ENCODE data around the gene FSTL3. TPM values are rescaled to one million over a fixed set of nuclear protein-coding genes. Genes with fewer than 3 reads are reported as not detected.
A peak's percentile ranks its signal among the peaks of the same experiment; 100 is the strongest.

FSTL3 gene
- total RNA-seq, 1 donor = 52.1 TPM

DNA sequence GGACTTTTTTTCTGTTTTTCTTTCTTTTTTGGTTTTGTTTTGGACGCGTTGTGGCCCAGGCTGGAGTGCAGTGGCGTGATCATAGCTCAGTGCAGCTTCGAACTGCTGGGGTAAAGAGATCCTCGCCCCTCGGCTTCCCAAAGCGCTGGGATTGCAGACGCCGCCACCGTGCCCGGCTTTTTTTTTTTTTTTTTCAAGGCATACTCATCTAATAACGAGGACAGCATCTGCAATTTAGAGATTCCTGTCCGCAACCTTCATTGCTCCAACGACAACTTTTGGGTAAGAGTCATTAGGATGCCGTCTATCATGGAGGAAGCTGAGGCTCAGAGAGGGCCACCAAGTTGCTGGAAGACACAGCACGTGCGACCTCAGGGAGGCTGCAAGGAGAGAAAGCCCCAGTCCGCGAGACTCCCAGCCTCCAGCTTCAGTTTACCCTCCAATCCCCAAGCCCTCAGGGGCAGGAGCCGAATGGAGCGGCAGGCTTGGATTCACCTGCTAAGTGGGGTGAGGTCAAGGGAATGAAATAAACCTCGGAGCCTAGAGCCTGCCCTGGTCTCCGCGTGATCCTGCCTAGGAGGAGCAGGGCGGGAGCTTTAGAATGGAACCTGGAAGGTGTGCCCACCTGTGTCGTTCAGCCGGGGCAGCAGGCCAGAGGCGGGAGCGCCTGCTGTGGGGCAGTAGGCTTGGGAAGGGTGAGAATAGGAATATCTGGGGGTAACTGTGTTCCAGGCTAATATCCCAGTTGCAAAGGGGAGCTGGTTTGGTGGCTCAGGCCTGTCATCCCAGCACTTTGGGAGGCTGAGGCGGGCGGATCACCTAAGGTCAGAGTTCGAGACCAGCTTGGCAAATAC lies 42.2 kb upstream of the FSTL3 start:
- Histone ChIP-seq H3K4me3 (ENCODE audit: insufficient read depth, low read length) (peak overlapping the region; percentile 79), H3K4me1 (ENCODE audit: insufficient read depth, low read length) (peaks cover 16% of the 10 kb centered on the region), H3K79me2 (ENCODE audit: insufficient read depth, low read length) (peaks cover 22% of the 10 kb centered on the region), H3K9me3 (ENCODE audit: low read depth, low read length) (no peaks in the 10 kb centered on the region), H2AFZ (ENCODE audit: low read length) (peak overlapping the region; percentile 96), H3K27ac (ENCODE audit: low read depth, low read length) (peak overlapping the region; percentile 89), H4K20me1 (ENCODE audit: insufficient read depth, low read length) (peaks cover 8% of the 10 kb centered on the region), H3K36me3 (ENCODE audit: insufficient read depth, low read length) (no peaks in the 10 kb centered on the region), H3K4me2 (ENCODE audit: insufficient read depth, low read length) (peak overlapping the region; percentile 99), H3K27me3 (ENCODE audit: insufficient read depth, low read length) (no peaks in the 10 kb centered on the region)
- TF ChIP-seq CTCF (IDR thresholded peaks at IDR 0.05; ENCODE audit: extremely low read depth, low read depth, low read length) = no peak
- DNase-seq (ENCODE audit: insufficient read length, low spot score, missing footprints) = peak; percentile 91

GRCh38 chr19:634975-635652 lies 41.1 kb upstream of the FSTL3 start:
- H3K27me3 ChIP-seq (ENCODE audit: insufficient read depth, low read length) = no peaks in the 10 kb centered on the region
- peaks cover 8% of the 10 kb centered on the region for H4K20me1 ChIP-seq (ENCODE audit: insufficient read depth, low read length)
- no peak overlapping the region for H3K4me3 ChIP-seq (ENCODE audit: insufficient read depth, low read length)
- no peak overlapping the region for H2AFZ ChIP-seq (ENCODE audit: low read length)
- H3K4me2 ChIP-seq (ENCODE audit: insufficient read depth, low read length) = no peak overlapping the region
- TF ChIP-seq CTCF (IDR thresholded peaks at IDR 0.05; ENCODE audit: extremely low read depth, low read depth, low read length) = no peak
- no peak overlapping the region for H3K27ac ChIP-seq (ENCODE audit: low read depth, low read length)
- DNase-seq (ENCODE audit: insufficient read length, low spot score, missing footprints) = no peak
- H3K9me3 ChIP-seq (ENCODE audit: low read depth, low read length) = no peaks in the 10 kb centered on the region
- no peaks in the 10 kb centered on the region for H3K36me3 ChIP-seq (ENCODE audit: insufficient read depth, low read length)
- peaks cover 21% of the 10 kb centered on the region for H3K79me2 ChIP-seq (ENCODE audit: insufficient read depth, low read length)
- peaks cover 21% of the 10 kb centered on the region for H3K4me1 ChIP-seq (ENCODE audit: insufficient read depth, low read length)

GRCh38 chr19:638906-639252 lies 37.3 kb upstream of the FSTL3 start:
- no peaks in the 10 kb centered on the region for H3K36me3 ChIP-seq (ENCODE audit: insufficient read depth, low read length)
- H3K27ac ChIP-seq (ENCODE audit: low read depth, low read length) = no peak overlapping the region
- H3K27me3 ChIP-seq (ENCODE audit: insufficient read depth, low read length) = no peaks in the 10 kb centered on the region
- H3K4me3 ChIP-seq (ENCODE audit: insufficient read depth, low read length) = peak overlapping the region; percentile 67
- peaks cover 5% of the 10 kb centered on the region for H3K79me2 ChIP-seq (ENCODE audit: insufficient read depth, low read length)
- H3K4me2 ChIP-seq (ENCODE audit: insufficient read depth, low read length) = peak overlapping the region; percentile 88
- no peak for DNase-seq (ENCODE audit: insufficient read length, low spot score, missing footprints)
- no peak overlapping the region for H2AFZ ChIP-seq (ENCODE audit: low read length)
- H4K20me1 ChIP-seq (ENCODE audit: insufficient read depth, low read length) = peaks cover 3% of the 10 kb centered on the region
- TF ChIP-seq CTCF (IDR thresholded peaks at IDR 0.05; ENCODE audit: extremely low read depth, low read depth, low read length) = no peak
- no peaks in the 10 kb centered on the region for H3K9me3 ChIP-seq (ENCODE audit: low read depth, low read length)
- H3K4me1 ChIP-seq (ENCODE audit: insufficient read depth, low read length) = peaks cover 10% of the 10 kb centered on the region

All from osteoblast (primary cell).